Fibroblast of lung (primary cell): Measurements from ENCODE around the gene GRM8. TPM values are rescaled to one million over a fixed set of nuclear protein-coding genes. Genes with fewer than 3 reads are reported as not detected.
A peak's percentile ranks its signal among the peaks of the same experiment; 100 is the strongest.

Experiments used
- DNase-seq, 2 donors: peaks; one replicate each; pipeline versions ENCODE4 v3.0.0 to v3.0.0-alpha.2; 2010; ENCODE audit warnings: low read depth in 2 of 2
- H2AFZ ChIP-seq: 2 replicates; pipeline ENCODE4 v1.5.1; 2012; ENCODE audit warnings: low read length, control low read depth, inconsistent platforms
- H3K27ac ChIP-seq: 2 replicates; pipeline ENCODE4 v1.5.1; 2011; ENCODE audit warnings: low read length, control low read depth; ENCODE audit not compliant: insufficient read depth
- H3K27me3 ChIP-seq: 2 replicates; pipeline ENCODE4 v1.5.1; 2011; ENCODE audit warnings: mild to moderate bottlenecking, low read length; ENCODE audit not compliant: control insufficient read depth, insufficient read depth
- H3K36me3 ChIP-seq: 2 replicates; pipeline ENCODE4 v1.5.1; 2011; ENCODE audit warnings: low read length; ENCODE audit not compliant: control insufficient read depth, insufficient read depth
- H3K4me1 ChIP-seq: 2 replicates; pipeline ENCODE4 v1.5.1; 2011; ENCODE audit warnings: low read length; ENCODE audit not compliant: control insufficient read depth, insufficient read depth; ENCODE audit errors: extremely low read depth
- H3K4me2 ChIP-seq: 2 replicates; pipeline ENCODE4 v1.5.1; 2011; ENCODE audit warnings: low read length, control low read depth; ENCODE audit not compliant: insufficient read depth; ENCODE audit errors: extremely low read depth
- H3K4me3 ChIP-seq, 4 experiments: fragments of 200-600 bp in 1 of 4; sonication (generic) in 1 of 4; replicated peaks in 1 of 4; 2 replicates each; pipeline ENCODE4 v1.5.1; 2011 to 2016; ENCODE audit warnings: low read length in 4 of 4, low read depth in 3 of 4, mild to moderate bottlenecking in 3 of 4, control low read depth in 2 of 4, inconsistent platforms in 1 of 4, mixed read lengths in 1 of 4; ENCODE audit not compliant: insufficient read depth in 1 of 4; ENCODE audit errors: control extremely low read depth in 1 of 4
- H3K79me2 ChIP-seq: 2 replicates; pipeline ENCODE4 v1.5.1; 2012; ENCODE audit warnings: mild to moderate bottlenecking, low read length, inconsistent platforms; ENCODE audit not compliant: control insufficient read depth, insufficient read depth
- H3K9ac ChIP-seq: 2 replicates; pipeline ENCODE4 v1.5.1; 2011; ENCODE audit warnings: mild to moderate bottlenecking, low read length, control low read depth; ENCODE audit not compliant: insufficient read depth
- H3K9me3 ChIP-seq: 2 replicates; pipeline ENCODE4 v1.5.1; 2012; ENCODE audit warnings: low read depth, low read length; ENCODE audit not compliant: control insufficient read depth, insufficient read depth
- H4K20me1 ChIP-seq: 2 replicates; pipeline ENCODE4 v1.5.1; 2011; ENCODE audit warnings: low read length; ENCODE audit not compliant: control insufficient read depth, insufficient read depth; ENCODE audit errors: extremely low read depth
- CTCF ChIP-seq, 2 donors: IDR thresholded peaks in 1 of 2; conservative IDR thresholded peaks in 1 of 2; 1 replicate in 1 of 2; 2 replicates in 1 of 2; pipeline ENCODE4 v1.5.1; 2011 to 2012; ENCODE audit warnings: low read length in 2 of 2, control low read depth in 1 of 2, inconsistent platforms in 1 of 2, low read depth in 1 of 2, mild to moderate bottlenecking in 1 of 2
- EZH2 ChIP-seq: IDR thresholded peaks from 2 replicates; pipeline ENCODE4 v1.5.1; 2012; ENCODE audit warnings: low read length, control low read depth, mild to moderate bottlenecking; ENCODE audit errors: missing control alignments
- polyA plus RNA-seq, 2 donors: library from polyadenylated mRNA; depleted of rRNA in 1 of 2; stranded (reverse) in 1 of 2; unstranded in 1 of 2; fragments of >200 nt; gene quantifications; 2 replicates each; pipeline ENCODE4 v1.2.1, GENCODE V29; 2011 to 2012; ENCODE audit warnings: missing spikeins in 1 of 2
- total RNA-seq: library from RNA; depleted of rRNA; stranded (reverse); fragments of >200 nt; gene quantifications from 2 replicates; pipeline ENCODE4 v1.2.1, GENCODE V29; 2014

GRM8 gene
- total and polyA plus RNA-seq, 2 donors (not counting 1 experiment from before 2014, with no cell fraction given): not detected

GRCh38 chr7:126450269-126450671 lies 802.5 kb downstream of the GRM8 start:
- no peak for DNase-seq
- no peaks in the 10 kb centered on the region for H3K27me3 ChIP-seq
- H3K9ac ChIP-seq: no peak overlapping the region
- H2AFZ ChIP-seq: no peak overlapping the region
- no peaks in the 10 kb centered on the region for H3K79me2 ChIP-seq
- no peak for TF ChIP-seq EZH2
- no peak for TF ChIP-seq CTCF (conservative IDR thresholded peaks at IDR 0.05 in 1 of 2, IDR thresholded peaks at IDR 0.05 in 1 of 2; ENCODE audit: low read depth in 1 of 2, low read length in 2 of 2)
- H3K4me1 ChIP-seq: no peaks in the 10 kb centered on the region
- no peak overlapping the region for H3K4me2 ChIP-seq
- H3K9me3 ChIP-seq: no peaks in the 10 kb centered on the region
- H3K27ac ChIP-seq: no peak overlapping the region
- H3K36me3 ChIP-seq: no peaks in the 10 kb centered on the region
- H4K20me1 ChIP-seq: no peaks in the 10 kb centered on the region
- H3K4me3 ChIP-seq: no peak overlapping the region

- no peak overlapping the region for H3K9ac ChIP-seq
- no peaks in the 10 kb centered on the region for H3K79me2 ChIP-seq
- no peaks in the 10 kb centered on the region for H3K9me3 ChIP-seq
- H3K4me1 ChIP-seq: no peaks in the 10 kb centered on the region
- no peak for TF ChIP-seq CTCF (conservative IDR thresholded peaks at IDR 0.05 in 1 of 2, IDR thresholded peaks at IDR 0.05 in 1 of 2; ENCODE audit: low read depth in 1 of 2, low read length in 2 of 2)
- no peak overlapping the region for H3K4me2 ChIP-seq
- no peaks in the 10 kb centered on the region for H4K20me1 ChIP-seq
- H3K27me3 ChIP-seq: no peaks in the 10 kb centered on the region
- H3K36me3 ChIP-seq: no peaks in the 10 kb centered on the region
- peak in 1 of 2 donors; percentile 4 for DNase-seq
- H3K27ac ChIP-seq: no peak overlapping the region
- no peak overlapping the region for H2AFZ ChIP-seq
- no peak overlapping the region for H3K4me3 ChIP-seq
These were observed 803.0 kb downstream of the GRM8 start for GRCh38 chr7:126449611-126450268.

GRCh38 chr7:126447984-126448383 lies 804.8 kb downstream of the GRM8 start:
- Histone ChIP-seq H4K20me1 (no peaks in the 10 kb centered on the region), H3K27ac (no peak overlapping the region), H3K9ac (no peak overlapping the region), H3K4me2 (no peak overlapping the region), H3K36me3 (no peaks in the 10 kb centered on the region), H3K27me3 (no peaks in the 10 kb centered on the region), H3K4me1 (no peaks in the 10 kb centered on the region), H3K79me2 (no peaks in the 10 kb centered on the region), H3K4me3 (no peak overlapping the region), H2AFZ (no peak overlapping the region), H3K9me3 (no peaks in the 10 kb centered on the region)
- no peak for DNase-seq
- TF ChIP-seq CTCF (conservative IDR thresholded peaks at IDR 0.05 in 1 of 2, IDR thresholded peaks at IDR 0.05 in 1 of 2; ENCODE audit: low read depth in 1 of 2, low read length in 2 of 2) (no peak), EZH2 (no peak)
